ENCODE measurements around the gene SLC46A2.
A peak's percentile ranks its signal among the peaks of the same experiment; 100 is the strongest.

The SLC46A2 gene, protein sequence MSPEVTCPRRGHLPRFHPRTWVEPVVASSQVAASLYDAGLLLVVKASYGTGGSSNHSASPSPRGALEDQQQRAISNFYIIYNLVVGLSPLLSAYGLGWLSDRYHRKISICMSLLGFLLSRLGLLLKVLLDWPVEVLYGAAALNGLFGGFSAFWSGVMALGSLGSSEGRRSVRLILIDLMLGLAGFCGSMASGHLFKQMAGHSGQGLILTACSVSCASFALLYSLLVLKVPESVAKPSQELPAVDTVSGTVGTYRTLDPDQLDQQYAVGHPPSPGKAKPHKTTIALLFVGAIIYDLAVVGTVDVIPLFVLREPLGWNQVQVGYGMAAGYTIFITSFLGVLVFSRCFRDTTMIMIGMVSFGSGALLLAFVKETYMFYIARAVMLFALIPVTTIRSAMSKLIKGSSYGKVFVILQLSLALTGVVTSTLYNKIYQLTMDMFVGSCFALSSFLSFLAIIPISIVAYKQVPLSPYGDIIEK

DNA sequence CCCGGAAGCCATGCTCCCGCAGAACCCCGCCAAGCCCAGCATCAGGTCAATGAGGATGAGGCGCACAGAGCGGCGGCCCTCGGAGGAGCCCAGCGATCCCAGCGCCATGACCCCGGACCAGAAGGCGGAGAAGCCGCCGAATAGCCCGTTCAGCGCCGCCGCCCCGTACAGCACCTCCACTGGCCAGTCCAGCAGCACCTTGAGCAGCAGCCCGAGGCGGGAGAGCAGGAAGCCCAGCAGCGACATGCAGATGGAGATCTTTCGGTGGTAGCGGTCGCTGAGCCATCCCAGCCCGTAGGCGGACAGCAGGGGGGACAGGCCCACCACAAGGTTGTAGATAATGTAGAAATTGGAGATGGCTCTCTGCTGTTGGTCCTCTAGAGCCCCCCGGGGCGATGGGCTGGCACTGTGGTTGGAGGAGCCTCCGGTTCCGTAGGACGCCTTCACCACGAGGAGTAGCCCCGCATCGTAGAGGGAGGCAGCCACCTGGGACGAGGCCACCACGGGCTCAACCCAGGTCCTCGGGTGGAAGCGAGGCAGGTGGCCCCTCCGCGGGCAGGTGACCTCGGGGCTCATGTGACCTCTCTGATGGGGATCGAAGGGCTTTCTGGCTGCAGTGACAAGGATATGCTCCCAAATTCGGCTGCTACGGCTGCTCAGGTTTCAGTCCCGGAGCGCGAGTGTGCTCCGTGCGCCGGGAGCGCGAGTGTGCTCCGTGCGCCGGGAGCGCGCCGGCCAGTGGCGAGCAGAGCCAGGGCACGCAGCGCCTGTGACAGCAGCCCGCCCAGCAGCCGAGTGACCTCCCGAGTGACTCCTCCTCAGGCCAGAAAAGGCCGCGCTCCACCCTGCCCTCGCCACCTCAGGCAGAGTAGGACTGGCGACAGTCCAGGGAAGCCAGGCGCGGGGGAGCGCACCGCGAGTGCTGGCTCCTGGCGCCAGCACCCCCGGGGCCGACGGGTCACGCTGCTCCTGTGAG, at the start of gene SLC46A2:
Gene SLC46A2 (minus strand): TSS at position 771 of the 976 bp plus-strand sequence. CDS start 195 bp downstream, at position 576.
- no peak for DNase-seq

- no peak for DNase-seq
These were observed 48.7 kb upstream of the SLC46A2 start for GRCh38 chr9:112939418-112939817.

DNA sequence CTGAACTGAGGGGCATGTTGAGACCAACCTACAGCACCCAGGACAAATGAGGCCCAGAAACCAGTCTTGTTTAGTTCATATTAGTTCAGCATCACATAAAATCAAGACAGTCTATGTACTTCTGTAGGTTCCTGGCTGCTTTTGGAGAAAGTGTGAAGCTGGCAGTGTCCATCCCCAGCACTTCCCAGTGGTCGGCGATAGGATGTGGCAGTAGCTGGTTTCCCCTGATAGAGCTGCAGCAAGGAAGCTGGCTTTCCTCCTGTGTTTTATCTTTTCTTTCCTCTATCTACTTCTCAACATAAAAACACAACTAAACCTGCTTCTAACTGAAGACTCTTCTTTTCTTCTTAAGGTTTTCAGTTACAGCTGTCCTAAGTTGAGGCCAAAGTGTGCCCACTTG, 43.0 kb upstream of the SLC46A2 start:
- DNase-seq: no peak

DNA sequence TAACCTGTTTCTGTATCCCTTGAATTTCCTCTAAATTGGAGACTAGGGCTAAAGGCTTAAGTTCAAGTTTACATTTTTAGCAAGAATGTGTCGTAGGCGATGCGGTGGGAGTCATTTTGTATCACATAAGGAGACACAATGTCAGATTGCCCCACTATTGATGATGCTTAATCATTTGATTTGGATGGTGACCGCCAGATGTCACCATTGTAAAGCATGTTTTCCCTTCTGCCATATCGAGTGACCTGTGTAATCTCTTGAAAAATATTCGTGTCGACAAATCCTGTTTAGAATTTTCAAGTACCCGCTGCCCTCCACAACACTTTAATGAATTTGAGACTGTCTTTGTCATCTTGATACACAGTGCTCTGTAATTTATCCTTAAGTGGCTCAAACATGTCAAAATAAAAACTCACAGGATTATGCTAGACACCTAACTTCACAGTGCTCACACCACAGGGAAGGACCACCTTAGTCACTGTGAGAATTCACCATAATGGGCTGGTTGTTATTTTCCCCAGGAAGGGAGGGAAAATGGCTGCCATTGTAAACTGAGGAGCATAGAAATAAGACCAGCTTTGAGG, 34.5 kb upstream of the SLC46A2 start:
- DNase-seq: peak in 1 of 2 experiments; percentile 56

GRCh38 chr9:112921549-112921948, 30.9 kb upstream of the SLC46A2 start:
- DNase-seq: peak in 1 of 2 experiments; percentile 23

DNA sequence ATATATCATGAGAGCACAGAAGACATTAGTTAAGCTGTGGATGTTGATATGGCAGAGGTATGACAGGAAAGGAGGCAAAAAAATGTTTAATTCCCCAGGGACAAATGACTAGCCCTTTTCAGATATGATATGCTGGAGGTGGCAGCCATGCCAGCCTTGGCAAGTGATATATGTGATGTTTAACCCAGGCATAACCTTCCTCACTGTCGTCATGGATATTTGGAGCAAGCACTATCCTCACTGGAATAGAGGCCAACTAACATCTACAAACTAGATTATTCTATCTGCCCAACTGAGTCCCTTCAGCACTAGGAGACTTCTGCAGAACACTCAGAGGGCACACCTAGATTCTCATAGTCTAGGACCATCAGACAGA, 27.3 kb upstream of the SLC46A2 start:
- no peak for DNase-seq

DNA sequence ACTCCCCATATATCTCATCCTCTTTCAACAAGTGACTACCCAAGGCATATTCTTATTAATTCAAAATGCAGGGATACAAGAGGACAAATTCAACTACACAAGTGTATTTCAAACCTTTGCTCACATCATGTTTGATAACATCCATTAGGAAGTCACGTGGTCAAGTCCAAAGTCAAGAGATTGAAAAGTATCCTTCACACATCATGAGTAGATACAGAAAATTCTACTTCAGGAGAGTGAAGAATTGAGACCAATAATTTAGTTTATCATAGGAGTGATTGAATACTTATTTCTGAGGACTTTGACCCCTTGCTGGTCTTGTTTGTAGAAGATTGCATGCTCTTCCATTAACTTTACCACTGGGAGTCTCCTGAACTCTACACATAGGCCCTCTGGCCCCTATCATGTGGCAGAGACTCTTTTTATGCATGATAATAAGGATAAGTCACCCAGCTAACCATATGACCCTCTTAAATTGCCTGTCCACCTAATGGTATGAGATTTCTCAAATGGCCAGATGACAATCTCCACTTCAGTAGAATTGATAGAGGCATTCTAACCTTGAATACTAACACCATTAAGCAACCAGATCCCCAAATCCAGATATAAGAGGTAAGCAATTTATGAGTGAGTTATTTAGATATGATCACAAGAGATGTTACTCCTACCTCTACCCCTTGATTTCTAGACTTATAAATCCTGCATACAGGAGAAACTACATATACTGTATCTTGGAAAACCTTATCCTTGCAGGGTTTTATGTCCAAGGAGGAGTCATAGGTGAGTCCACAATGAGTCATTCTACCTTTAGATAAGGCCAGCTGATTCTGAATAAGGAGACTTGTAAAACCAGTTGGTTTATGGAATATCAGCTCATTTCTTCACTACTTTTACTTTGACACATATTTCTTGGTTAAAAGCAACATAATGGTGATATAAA, 26.6 kb upstream of the SLC46A2 start:
- DNase-seq: no peak

DNA sequence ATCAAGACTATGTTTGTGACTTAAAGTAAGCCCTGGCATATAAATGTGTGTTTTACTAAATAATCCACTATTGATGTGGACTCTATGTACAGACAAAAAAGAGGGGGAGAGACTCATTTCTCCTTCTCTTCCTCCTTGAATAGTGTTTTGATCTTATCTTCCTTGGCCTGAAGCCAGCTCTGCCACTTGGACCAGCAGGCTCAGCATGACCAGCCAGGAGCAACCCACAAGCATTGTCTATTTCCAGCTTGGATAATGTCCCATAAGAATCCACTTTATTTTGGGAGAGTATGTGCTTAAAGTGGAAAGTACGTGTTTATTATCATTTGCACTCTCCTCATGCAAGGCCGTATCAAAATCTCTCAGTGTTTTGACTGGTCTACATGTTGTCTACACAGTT, 23.8 kb upstream of the SLC46A2 start:
- no peak for DNase-seq

DNA sequence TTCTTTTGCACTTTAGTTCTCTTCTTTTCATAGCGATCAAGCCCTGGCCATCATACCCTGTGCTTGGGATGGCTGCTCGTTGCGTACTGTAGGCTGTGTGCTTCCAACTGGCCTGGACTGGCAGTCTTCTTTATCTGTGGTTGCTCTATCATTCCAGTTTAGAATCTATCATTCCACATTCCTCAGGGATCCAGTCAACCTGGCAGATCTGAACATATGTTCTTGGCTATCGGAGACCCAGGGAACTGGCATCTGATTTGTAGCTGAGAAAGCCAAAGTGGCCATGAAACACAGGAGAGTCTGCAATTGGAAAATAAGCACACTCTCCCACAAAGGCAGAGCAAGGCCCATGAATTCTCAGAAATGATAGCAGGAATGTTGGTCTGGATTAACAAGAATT, 22.6 kb upstream of the SLC46A2 start:
- DNase-seq: no peak

- DNase-seq: no peak
These were observed 22.0 kb upstream of the SLC46A2 start for GRCh38 chr9:112912636-112913035.

DNA sequence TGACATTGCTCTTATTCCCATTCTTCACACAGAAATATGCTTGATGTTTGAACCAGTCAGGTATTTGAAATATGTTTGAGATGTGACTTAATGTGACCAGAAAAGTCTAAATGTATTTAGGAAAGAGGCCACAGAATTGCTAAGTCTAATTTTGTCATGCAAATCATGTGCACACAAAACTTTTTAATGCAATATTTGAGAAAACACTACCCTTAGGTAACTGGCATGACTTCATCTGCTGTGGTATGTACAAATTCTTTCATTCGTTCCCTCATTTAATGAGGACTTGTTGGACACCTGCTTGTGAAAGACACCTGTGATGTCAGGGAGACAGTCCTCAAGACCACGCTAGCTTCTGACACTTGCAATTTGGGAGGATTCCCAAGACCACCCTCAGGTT, 21.1 kb upstream of the SLC46A2 start:
- DNase-seq: no peak

DNA sequence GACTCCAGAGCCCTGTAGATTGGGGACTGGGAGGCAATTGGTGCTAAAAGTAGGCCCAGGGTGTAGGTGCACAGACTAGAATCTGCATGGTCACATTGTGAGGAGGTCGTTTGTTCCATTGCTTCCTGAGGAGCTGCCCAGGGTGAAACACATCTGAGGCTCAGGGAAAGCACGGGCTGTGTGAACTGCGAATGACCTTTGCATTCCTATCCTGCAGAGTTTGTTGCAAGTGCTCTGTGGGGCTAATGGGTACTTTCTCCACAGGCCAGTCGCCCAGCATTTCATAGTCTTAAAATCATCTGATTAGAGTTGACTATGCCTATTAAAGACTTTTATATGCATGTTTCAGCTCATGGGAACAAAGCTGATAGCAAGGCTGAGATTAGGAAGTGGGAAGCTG, 14.4 kb upstream of the SLC46A2 start:
- DNase-seq: no peak

- no peak for DNase-seq
These were observed 10.2 kb upstream of the SLC46A2 start for GRCh38 chr9:112900901-112901300.

GRCh38 chr9:112900488-112900887, 9.8 kb upstream of the SLC46A2 start:
- DNase-seq: no peak

DNA sequence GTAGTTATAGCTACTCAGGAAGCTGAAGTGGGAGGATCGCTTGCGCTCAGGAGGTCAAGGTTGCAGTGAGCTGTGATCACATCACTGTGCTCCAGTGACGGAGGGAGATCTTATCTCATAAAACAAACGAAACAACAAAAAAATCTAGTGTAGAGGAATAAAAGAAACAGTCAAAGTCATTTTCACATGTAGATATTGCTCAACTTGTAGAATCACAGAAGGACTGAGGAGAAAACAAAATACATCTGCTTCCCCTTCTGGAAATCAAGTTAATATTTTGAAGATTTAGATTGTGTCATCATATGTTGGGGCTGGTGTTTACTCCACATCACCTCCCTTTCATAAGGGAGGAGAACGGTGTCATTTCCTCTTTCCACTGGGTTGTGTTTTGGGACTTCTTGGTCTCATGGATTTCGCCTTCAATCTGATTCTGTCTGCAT, 8.2 kb upstream of the SLC46A2 start:
- DNase-seq: no peak

DNA sequence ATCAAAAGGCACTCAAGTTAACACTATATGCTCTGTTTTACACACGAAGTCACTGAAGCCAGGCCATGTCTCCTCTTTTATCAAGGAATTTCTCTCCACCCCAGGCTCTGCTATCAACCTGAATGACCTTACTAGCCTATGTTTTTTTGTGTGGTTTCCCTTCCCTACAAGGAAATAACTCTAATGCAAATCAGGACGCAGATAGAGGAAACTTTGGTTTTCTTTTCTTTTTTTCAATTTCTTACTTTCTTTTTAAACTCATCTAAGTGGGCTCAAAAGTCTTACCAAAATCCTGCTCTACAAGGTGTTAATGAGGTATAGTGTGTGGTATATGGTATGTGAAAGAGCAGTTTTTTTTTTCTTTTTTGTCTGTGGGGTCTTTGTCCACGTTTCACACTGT, 5.5 kb upstream of the SLC46A2 start:
- no peak for DNase-seq

- no peak for DNase-seq
These were observed 4.0 kb upstream of the SLC46A2 start for GRCh38 chr9:112894699-112895098.

GRCh38 chr9:112894041-112894440, 3.4 kb upstream of the SLC46A2 start:
- DNase-seq: no peak

DNA sequence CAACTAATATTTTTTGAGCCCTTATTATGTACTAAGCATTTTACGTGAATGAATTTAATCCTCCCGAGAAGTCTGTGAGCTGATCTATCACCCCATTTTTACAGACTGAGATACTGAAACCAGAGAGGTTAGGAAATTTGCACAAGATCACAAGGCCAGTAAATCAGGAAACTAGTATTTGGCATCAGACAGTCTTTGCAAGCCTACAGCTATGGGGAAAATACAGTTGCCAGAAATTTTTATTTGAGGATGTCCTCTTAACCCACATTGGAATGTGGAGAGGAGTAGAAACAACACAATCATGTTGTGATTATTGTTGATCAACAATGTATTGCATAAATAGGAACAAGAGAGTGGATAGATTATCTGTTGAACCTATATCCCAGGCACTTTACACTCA, 2.3 kb upstream of the SLC46A2 start:
- no peak for DNase-seq

GRCh38 chr9:112891521-112891920, 845 bp upstream of the SLC46A2 start:
- DNase-seq: no peak

GRCh38 chr9:112887381-112887780, 3.3 kb downstream of the SLC46A2 start:
- DNase-seq: no peak

DNA sequence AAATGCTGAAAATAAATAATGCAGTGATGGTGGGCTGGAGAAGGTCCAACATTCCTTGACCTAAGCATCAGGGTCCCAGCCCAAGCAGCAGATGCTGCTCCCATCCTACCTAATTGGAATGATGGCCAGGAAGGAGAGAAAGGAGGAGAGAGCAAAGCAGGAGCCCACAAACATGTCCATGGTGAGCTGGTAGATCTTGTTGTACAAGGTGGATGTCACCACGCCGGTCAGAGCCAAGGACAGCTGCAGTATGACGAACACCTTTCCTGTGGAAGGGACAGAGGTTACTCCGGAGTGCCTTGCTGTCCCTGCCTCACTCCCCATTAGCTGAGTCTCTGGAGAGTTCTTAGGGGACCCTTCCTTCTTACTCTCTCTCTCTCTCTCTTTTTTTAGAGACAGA, 4.3 kb downstream of the SLC46A2 start:
- no peak for DNase-seq

Measured in NCI-H1930 (cell line).